Astrocyte of the cerebellum (primary cell): ENCODE data around the gene PRDM16.
"Not testable (repeated sequence)": the region's sequence is repeated elsewhere in the genome, so short reads cannot be mapped to it uniquely, and the experiment has no call there.

Experiments used
- DNase-seq: peaks from one replicate; pipeline ENCODE4 v3.0.0-alpha.2; 2011; ENCODE audit warnings: low read depth
- H3K4me3 ChIP-seq: 2 replicates; pipeline ENCODE4 v1.5.1; 2011; ENCODE audit warnings: mild to moderate bottlenecking, low read depth, low read length, moderate library complexity
- CTCF ChIP-seq: IDR thresholded peaks from 2 replicates; pipeline ENCODE4 v1.5.1; 2012; ENCODE audit warnings: low read length, low read depth, moderate library complexity, mild to moderate bottlenecking; ENCODE audit errors: missing control alignments
- in situ Hi-C: cut with HindIII; loops from 2 replicates; pipeline ENCODE4 v1.10.0; 2017; ENCODE audit warnings: low sequenced_read_pairs

PRDM16 gene

GRCh38 chr1:3282656-3283430 lies 213.8 kb downstream of the PRDM16 start:
- no peak for TF ChIP-seq CTCF
- in situ Hi-C loops, result loop anchor here (5.0 kb wide), 1 partner anchor 124 kb away; no protein-coding TSS in a partner anchor
- H3K4me3 ChIP-seq, result no peak overlapping the region
- DNase-seq, result no peak

GRCh38 chr1:3283849-3284248 lies 214.8 kb downstream of the PRDM16 start:
- in situ Hi-C loops, result loop anchor here (5.0 kb wide), 1 partner anchor 123 kb away; no protein-coding TSS in a partner anchor
- H3K4me3 ChIP-seq, result no peak overlapping the region
- DNase-seq, result no peak
- TF ChIP-seq CTCF, result peak; percentile 67

DNA sequence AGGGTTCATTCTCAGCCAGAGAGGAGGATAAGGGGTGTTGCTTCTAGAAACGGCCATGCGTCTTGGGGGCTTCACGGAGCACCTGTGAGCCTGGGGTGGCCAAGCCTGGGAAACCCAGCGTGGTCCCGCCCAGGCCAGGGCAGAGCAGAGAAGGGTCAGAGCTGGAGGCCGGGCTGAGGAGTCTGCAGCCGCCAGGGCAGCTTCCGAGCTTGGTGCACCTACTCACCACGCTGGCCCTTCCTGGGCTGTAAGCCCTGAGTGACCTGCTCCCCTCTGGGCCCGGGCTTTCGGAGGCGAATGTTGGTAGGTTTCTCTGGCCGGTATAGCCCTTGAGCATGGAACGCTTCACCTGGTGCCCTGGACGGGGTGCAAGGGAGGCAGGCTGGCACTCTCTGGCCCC lies 215.7 kb downstream of the PRDM16 start:
- H3K4me3 ChIP-seq, result no peak overlapping the region
- in situ Hi-C loops, result loop anchor here (5.0 kb wide), 1 partner anchor 123 kb away; no protein-coding TSS in a partner anchor
- no peak for TF ChIP-seq CTCF
- DNase-seq, result no peak

DNA sequence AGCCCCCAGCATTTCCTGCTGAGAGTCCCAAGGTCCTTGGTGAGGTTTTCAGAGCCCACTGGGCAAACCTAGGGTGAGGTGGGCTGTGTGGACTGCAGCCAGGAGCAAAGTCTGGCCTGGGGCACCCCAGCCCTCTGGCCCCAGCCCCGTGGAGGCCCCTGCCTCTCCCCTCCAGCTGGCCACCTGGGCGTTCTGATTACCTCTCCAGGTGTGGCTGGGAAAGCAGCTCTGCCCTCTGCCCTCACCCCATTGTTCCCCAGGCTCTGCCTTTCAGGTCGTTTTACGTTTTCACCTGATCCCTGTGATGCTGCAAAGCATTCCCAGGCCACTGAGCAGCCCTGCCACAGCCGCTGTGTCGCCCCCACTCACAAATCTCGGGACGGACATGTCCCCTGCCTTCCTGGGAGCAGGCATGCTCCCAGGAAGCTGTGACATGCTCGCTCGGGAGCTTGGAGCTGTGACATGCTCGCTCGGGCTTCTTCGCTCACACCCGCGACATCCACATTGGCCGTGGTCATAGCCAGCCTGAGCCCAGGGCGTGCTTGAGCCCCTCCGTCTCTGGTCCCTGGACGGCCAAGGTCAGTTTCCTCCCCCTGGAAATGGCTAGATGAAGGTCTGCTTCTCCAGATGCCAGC lies 216.2 kb downstream of the PRDM16 start:
- DNase-seq, result no peak
- TF ChIP-seq CTCF, result no peak
- no peak overlapping the region for H3K4me3 ChIP-seq
- in situ Hi-C loops, result no loop called here

GRCh38 chr1:3287095-3287494 lies 218.1 kb downstream of the PRDM16 start:
- in situ Hi-C loops, DNase-seq, H3K4me3 ChIP-seq: not testable (repeated sequence)

- no peak for TF ChIP-seq CTCF
- in situ Hi-C loops, result no loop called here
- no peak for DNase-seq
- H3K4me3 ChIP-seq, result no peak overlapping the region
Measured at GRCh38 chr1:3287656-3288160, 218.7 kb downstream of the PRDM16 start.

GRCh38 chr1:3289502-3289901 lies 220.5 kb downstream of the PRDM16 start:
- DNase-seq, result no peak
- H3K4me3 ChIP-seq, result no peak overlapping the region
- no peak for TF ChIP-seq CTCF
- in situ Hi-C loops, result no loop called here
